Suprapubic skin (tissue), 4 donors: Measurements from ENCODE around the gene CRY1.

ENCODE experiments used
- CTCF ChIP-seq, 2 donors: fragments of 200-600 bp in 1 of 2; fragments of 450-650 bp in 1 of 2; sonication (generic) in 1 of 2; IDR thresholded peaks; one replicate each; pipeline ENCODE4 v1.5.1; 2016 to 2019; ENCODE audit warnings: antibody characterized with exemption in 2 of 2, mild to moderate bottlenecking in 1 of 2, moderate library complexity in 1 of 2
- POLR2A ChIP-seq, 2 donors: fragments of 450-650 bp; IDR thresholded peaks; one replicate each; pipeline ENCODE4 v1.6.1; 2017; ENCODE audit warnings: antibody characterized with exemption in 2 of 2, mild to moderate bottlenecking in 2 of 2, moderate library complexity in 2 of 2
- POLR2AphosphoS5 ChIP-seq, 3 donors: sonication (generic); formaldehyde crosslinking; IDR thresholded peaks; one replicate each; pipeline ENCODE4 v1.6.1; 2017; ENCODE audit warnings: antibody characterized with exemption in 3 of 3

GRCh38 chr12:107118624-107119023, 25.3 kb upstream of the CRY1 start:
- TF ChIP-seq CTCF (IDR thresholded peaks at IDR 0.05) (no peak), POLR2A (IDR thresholded peaks at IDR 0.05) (no peak), POLR2AphosphoS5 (IDR thresholded peaks at IDR 0.05) (no peak)
